Activated CD4-positive, CD25-positive, alpha-beta regulatory T cell treated with anti-CD3 and anti-CD28 coated beads, Interleukin-2, amount 50 U/mL, for 72 hours (primary cell): ENCODE data around the gene CALHM6.
"Not testable (repeated sequence)": the region's sequence is repeated elsewhere in the genome, so short reads cannot be mapped to it uniquely, and the experiment has no call there.

Experiments used
- DNase-seq: peaks from one replicate; pipeline ENCODE4 v3.0.0; 2021

The CALHM6 gene

GRCh38 chr6:116482780-116483179 is 21.6 kb downstream of the CALHM6 start:
- DNase-seq = no peak

- DNase-seq = no peak
Measured at GRCh38 chr6:116483616-116484015, 22.4 kb downstream of the CALHM6 start.

- no peak for DNase-seq
Measured at GRCh38 chr6:116485559-116486184, 24.5 kb downstream of the CALHM6 start.

GRCh38 chr6:116491610-116492330 is 30.6 kb downstream of the CALHM6 start:
- no peak for DNase-seq

GRCh38 chr6:116492331-116493067 is 31.3 kb downstream of the CALHM6 start:
- no peak for DNase-seq

GRCh38 chr6:116495161-116495560 is 34.0 kb downstream of the CALHM6 start:
- DNase-seq = not testable (repeated sequence)

- no peak for DNase-seq
Measured at GRCh38 chr6:116497113-116497676, 36.0 kb downstream of the CALHM6 start.

- no peak for DNase-seq
Measured at GRCh38 chr6:116500969-116501433, 39.8 kb downstream of the CALHM6 start.

- no peak for DNase-seq
Measured at GRCh38 chr6:116507324-116507723, 46.1 kb downstream of the CALHM6 start.

- no peak for DNase-seq
Measured at GRCh38 chr6:116508527-116508926, 47.4 kb downstream of the CALHM6 start.

GRCh38 chr6:116511424-116512110 is 50.4 kb downstream of the CALHM6 start, which contains the start of gene CALHM5:
Gene CALHM5, plus strand, starts transcription at chr6:116511639. Its CDS starts 58 bp downstream, at chr6:116511697.
- DNase-seq = no peak

GRCh38 chr6:116512111-116512559 is 51.0 kb downstream of the CALHM6 start:
- no peak for DNase-seq

GRCh38 chr6:116512734-116513133 is 51.6 kb downstream of the CALHM6 start:
- no peak for DNase-seq
